HG03103 (cell line): Measurements from ENCODE around the gene CAB39.
"Not testable (repeated sequence)": the region's sequence is repeated elsewhere in the genome, so short reads cannot be mapped to it uniquely, and the experiment has no call there.

Experiments used
- ATAC-seq: cut with Tn5 transposase; IDR thresholded peaks from one replicate; pipeline ENCODE4 v1.9.1; 2021; ENCODE audit warnings: low read depth; ENCODE audit not compliant: unreplicated experiment

Gene CAB39

GRCh38 chr2:230682546-230682945, 30.1 kb upstream of the CAB39 start:
- no peak for ATAC-seq

- ATAC-seq = no peak
Measured at GRCh38 chr2:230684270-230685168, 28.1 kb upstream of the CAB39 start.

- ATAC-seq = no peak
Measured at GRCh38 chr2:230685178-230685577, 27.5 kb upstream of the CAB39 start.

GRCh38 chr2:230687498-230687897, 25.1 kb upstream of the CAB39 start:
- no peak for ATAC-seq

GRCh38 chr2:230688490-230688889, 24.2 kb upstream of the CAB39 start:
- no peak for ATAC-seq

GRCh38 chr2:230690439-230690838, 22.2 kb upstream of the CAB39 start:
- ATAC-seq = no peak

- no peak for ATAC-seq
Measured at GRCh38 chr2:230691005-230691647, 21.5 kb upstream of the CAB39 start.

- ATAC-seq = no peak
Measured at GRCh38 chr2:230692760-230693159, 19.9 kb upstream of the CAB39 start.

GRCh38 chr2:230693411-230693810, 19.2 kb upstream of the CAB39 start:
- ATAC-seq = no peak

GRCh38 chr2:230694241-230694640, 18.4 kb upstream of the CAB39 start:
- ATAC-seq = no peak

GRCh38 chr2:230695551-230695950, 17.1 kb upstream of the CAB39 start:
- no peak for ATAC-seq

GRCh38 chr2:230696670-230697069, 16.0 kb upstream of the CAB39 start:
- no peak for ATAC-seq

- ATAC-seq = no peak
Measured at GRCh38 chr2:230697676-230698075, 15.0 kb upstream of the CAB39 start.

GRCh38 chr2:230698753-230699152, 13.9 kb upstream of the CAB39 start:
- not testable (repeated sequence) for ATAC-seq

- ATAC-seq = no peak
Measured at GRCh38 chr2:230700447-230700846, 12.2 kb upstream of the CAB39 start.

GRCh38 chr2:230701308-230701707, 11.3 kb upstream of the CAB39 start:
- ATAC-seq = no peak

- ATAC-seq = not testable (repeated sequence)
Measured at GRCh38 chr2:230702457-230702856, 10.2 kb upstream of the CAB39 start.

- no peak for ATAC-seq
Measured at GRCh38 chr2:230703514-230703913, 9.1 kb upstream of the CAB39 start.

- no peak for ATAC-seq
Measured at GRCh38 chr2:230706053-230706521, 6.6 kb upstream of the CAB39 start.

GRCh38 chr2:230706966-230707365, 5.7 kb upstream of the CAB39 start:
- ATAC-seq = no peak

GRCh38 chr2:230708204-230708603, 4.4 kb upstream of the CAB39 start:
- no peak for ATAC-seq

GRCh38 chr2:230711224-230711623, 1.4 kb upstream of the CAB39 start:
- ATAC-seq = no peak
